Spinal cord (tissue), 10 donors: Measurements from ENCODE around the gene DGKB. TPM values are rescaled to one million over a fixed set of nuclear protein-coding genes. Genes with fewer than 3 reads are reported as not detected.
"Not testable (repeated sequence)": the region's sequence is repeated elsewhere in the genome, so short reads cannot be mapped to it uniquely, and the experiment has no call there.

ENCODE experiments used
- DNase-seq, 6 donors: peaks; one replicate each; pipeline versions ENCODE4 v3.0.0 to v3.0.0-alpha.2; 2013 to 2015; ENCODE audit warnings: low spot score in 6 of 6, low read depth in 4 of 6
- H3K27ac ChIP-seq: one replicate; pipeline ENCODE4 v1.5.1; 2013; ENCODE audit warnings: low read depth, low read length, control low read depth
- H3K27me3 ChIP-seq: one replicate; pipeline ENCODE4 v1.6.1; 2013; ENCODE audit warnings: low read length; ENCODE audit not compliant: control insufficient read depth, insufficient read depth
- H3K36me3 ChIP-seq: one replicate; pipeline ENCODE4 v1.6.1; 2013; ENCODE audit warnings: low read length; ENCODE audit not compliant: control insufficient read depth, insufficient read depth
- H3K4me1 ChIP-seq: one replicate; pipeline ENCODE4 v1.6.1; 2013; ENCODE audit warnings: low read length; ENCODE audit not compliant: control insufficient read depth, insufficient read depth
- H3K4me3 ChIP-seq: one replicate; pipeline ENCODE4 v1.5.1; 2013; ENCODE audit warnings: low read depth, low read length, control low read depth
- H3K9me3 ChIP-seq: one replicate; pipeline ENCODE4 v1.6.1; 2013; ENCODE audit warnings: low read length; ENCODE audit not compliant: control insufficient read depth, insufficient read depth
- WGBS: methylation state at CpG from one replicate; pipeline ENCODE4 v1.1.5; 2013; ENCODE audit warnings: missing lambda C conversion rate; ENCODE audit not compliant: insufficient coverage; 5-methylcytosine and 5-hydroxymethylcytosine counted together
- polyA plus RNA-seq, 2 donors: library from polyadenylated mRNA; unstranded; fragments of 120-200 nt; gene quantifications; one replicate each; pipeline ENCODE4 v1.2.1, GENCODE V29; 2013; ENCODE audit not compliant: insufficient read length in 2 of 2
- total RNA-seq, 2 donors: library from RNA; depleted of rRNA in 1 of 2; stranded (reverse); fragments of 120-200 nt in 1 of 2; fragments of >200 nt in 1 of 2; gene quantifications; one replicate each; pipeline versions ENCODE4 v1.2.3 to v1.2.4, GENCODE V29; 2013 to 2014
- donor health status: healthy.

DGKB gene
- total and polyA plus RNA-seq, 4 donors, result 13.6 to 31.4 (median 20.2) TPM

- DNase-seq, H3K4me3 ChIP-seq, H3K27ac ChIP-seq, H3K36me3 ChIP-seq, H3K4me1 ChIP-seq, H3K27me3 ChIP-seq, H3K9me3 ChIP-seq: not testable (repeated sequence)
- WGBS, result 50% methylated on average over 12 of the region's 21 CpGs
These were observed 623.3 kb downstream of the DGKB start for GRCh38 chr7:14279065-14279871.

- Histone ChIP-seq H3K4me1 (no peaks in the 10 kb centered on the region), H3K36me3 (no peaks in the 10 kb centered on the region), H3K27me3 (no peaks in the 10 kb centered on the region), H3K4me3 (no peak overlapping the region), H3K9me3 (no peaks in the 10 kb centered on the region), H3K27ac (no peak overlapping the region)
- no CpG with 5 or more reads among the region's 2 CpGs for WGBS
- DNase-seq, result no peak
These were observed 627.2 kb downstream of the DGKB start for GRCh38 chr7:14275356-14275755.

GRCh38 chr7:14271441-14271840, 631.1 kb downstream of the DGKB start:
- Histone ChIP-seq H3K4me3 (no peak overlapping the region), H3K27ac (no peak overlapping the region), H3K9me3 (no peaks in the 10 kb centered on the region), H3K4me1 (no peaks in the 10 kb centered on the region), H3K27me3 (no peaks in the 10 kb centered on the region), H3K36me3 (no peaks in the 10 kb centered on the region)
- DNase-seq, result peak in 2 of 6 donors; percentile 62 to 70
- 40% methylated on average over 1 of the region's 3 CpGs for WGBS

- no peaks in the 10 kb centered on the region for H3K9me3 ChIP-seq
- 97% methylated on average over 3 of the region's 5 CpGs for WGBS
- H3K4me3 ChIP-seq, result no peak overlapping the region
- no peaks in the 10 kb centered on the region for H3K27me3 ChIP-seq
- no peaks in the 10 kb centered on the region for H3K36me3 ChIP-seq
- no peaks in the 10 kb centered on the region for H3K4me1 ChIP-seq
- no peak for DNase-seq
- H3K27ac ChIP-seq, result no peak overlapping the region
These were observed 632.5 kb downstream of the DGKB start for GRCh38 chr7:14270099-14270498.

GRCh38 chr7:14260011-14260410, 642.5 kb downstream of the DGKB start:
- DNase-seq, result peak in 1 of 6 donors; percentile 51
- Histone ChIP-seq H3K27ac (no peak overlapping the region), H3K36me3 (no peaks in the 10 kb centered on the region), H3K27me3 (no peaks in the 10 kb centered on the region), H3K4me1 (no peaks in the 10 kb centered on the region), H3K9me3 (no peaks in the 10 kb centered on the region), H3K4me3 (no peak overlapping the region)

GRCh38 chr7:14258861-14259260, 643.7 kb downstream of the DGKB start:
- no peak overlapping the region for H3K4me3 ChIP-seq
- no peak overlapping the region for H3K27ac ChIP-seq
- no CpG with 5 or more reads among the region's 1 CpG for WGBS
- no peaks in the 10 kb centered on the region for H3K36me3 ChIP-seq
- no peak for DNase-seq
- no peaks in the 10 kb centered on the region for H3K27me3 ChIP-seq
- H3K9me3 ChIP-seq, result no peaks in the 10 kb centered on the region
- H3K4me1 ChIP-seq, result no peaks in the 10 kb centered on the region

- no CpG with 5 or more reads among the region's 2 CpGs for WGBS
- Histone ChIP-seq H3K27ac (no peak overlapping the region), H3K9me3 (no peaks in the 10 kb centered on the region), H3K4me1 (no peaks in the 10 kb centered on the region), H3K4me3 (no peak overlapping the region), H3K36me3 (no peaks in the 10 kb centered on the region), H3K27me3 (no peaks in the 10 kb centered on the region)
- DNase-seq, result peak in 2 of 6 donors; percentile 61 to 70
These were observed 644.1 kb downstream of the DGKB start for GRCh38 chr7:14258441-14258840.

- H3K4me3 ChIP-seq, result no peak overlapping the region
- H3K27me3 ChIP-seq, result no peaks in the 10 kb centered on the region
- no peaks in the 10 kb centered on the region for H3K36me3 ChIP-seq
- H3K4me1 ChIP-seq, result no peaks in the 10 kb centered on the region
- H3K27ac ChIP-seq, result no peak overlapping the region
- no peaks in the 10 kb centered on the region for H3K9me3 ChIP-seq
- 92% methylated on average over 2 of the region's 3 CpGs for WGBS
- no peak for DNase-seq
These were observed 650.1 kb downstream of the DGKB start for GRCh38 chr7:14252458-14252857.

- DNase-seq, result no peak
- Histone ChIP-seq H3K36me3 (no peaks in the 10 kb centered on the region), H3K9me3 (no peaks in the 10 kb centered on the region), H3K4me3 (no peak overlapping the region), H3K27ac (no peak overlapping the region), H3K4me1 (no peaks in the 10 kb centered on the region), H3K27me3 (no peaks in the 10 kb centered on the region)
- 78% methylated on average over 5 of the region's 5 CpGs for WGBS
These were observed 660.4 kb downstream of the DGKB start for GRCh38 chr7:14242175-14242574.

GRCh38 chr7:14236834-14237233, 665.7 kb downstream of the DGKB start:
- Histone ChIP-seq H3K4me1 (no peaks in the 10 kb centered on the region), H3K9me3 (no peaks in the 10 kb centered on the region), H3K27me3 (no peaks in the 10 kb centered on the region), H3K36me3 (no peaks in the 10 kb centered on the region), H3K27ac (no peak overlapping the region), H3K4me3 (no peak overlapping the region)
- WGBS, result no CpG with 5 or more reads among the region's 3 CpGs
- DNase-seq, result no peak
